Astrocyte (in vitro differentiated cells and primary cell): ENCODE measurements around the gene SMPDL3A. TPM values are rescaled to one million over a fixed set of nuclear protein-coding genes. Genes with fewer than 3 reads are reported as not detected.

Experiments used
- DNase-seq: peaks from one replicate; pipeline ENCODE4 v3.0.0-alpha.2; 2010; ENCODE audit warnings: low read depth
- FAIRE-seq: peaks from 2 replicates; lab custom pipeline; 2011; peaks lifted over from hg19 to GRCh38; lab: Jason Lieb, UNC
- H2AFZ ChIP-seq: 2 replicates; pipeline ENCODE4 v1.6.0; 2012; ENCODE audit warnings: low read depth, low read length, inconsistent platforms
- H3K27ac ChIP-seq: 2 replicates; pipeline ENCODE4 v1.5.1; 2011; ENCODE audit warnings: low read depth, low read length, inconsistent platforms
- H3K27me3 ChIP-seq: 2 replicates; pipeline ENCODE4 v1.6.0; 2011; ENCODE audit warnings: low read length, inconsistent platforms; ENCODE audit not compliant: insufficient read depth
- H3K36me3 ChIP-seq: 2 replicates; pipeline ENCODE4 v1.5.1; 2011; ENCODE audit warnings: low read length, inconsistent platforms; ENCODE audit not compliant: insufficient read depth
- H3K4me1 ChIP-seq: 2 replicates; pipeline ENCODE4 v1.5.1; 2011; ENCODE audit warnings: low read length, inconsistent platforms; ENCODE audit not compliant: insufficient read depth
- H3K4me2 ChIP-seq: 2 replicates; pipeline ENCODE4 v1.6.0; 2012; ENCODE audit warnings: low read length, inconsistent platforms
- H3K4me3 ChIP-seq: 2 replicates; pipeline ENCODE4 v1.5.1; 2011; ENCODE audit warnings: low read depth, mild to moderate bottlenecking, low read length, inconsistent platforms; ENCODE audit not compliant: insufficient read depth
- H3K79me2 ChIP-seq: 2 replicates; pipeline ENCODE4 v1.6.0; 2012; ENCODE audit warnings: mild to moderate bottlenecking, low read length, inconsistent platforms; ENCODE audit not compliant: insufficient read depth
- H3K9ac ChIP-seq: 2 replicates; pipeline ENCODE4 v1.6.0; 2012; ENCODE audit warnings: mild to moderate bottlenecking, low read length, inconsistent platforms
- H3K9me3 ChIP-seq: 2 replicates; pipeline ENCODE4 v1.5.1; 2012; ENCODE audit warnings: low read depth, mild to moderate bottlenecking, low read length, inconsistent platforms; ENCODE audit not compliant: insufficient read depth
- H4K20me1 ChIP-seq: 2 replicates; pipeline ENCODE4 v1.6.0; 2012; ENCODE audit warnings: low read length, inconsistent platforms; ENCODE audit not compliant: insufficient read depth
- H3K27ac Mint-ChIP-seq: one replicate; pipeline ENCODE4 v1.8.0; 2021; ENCODE audit warnings: mild to moderate bottlenecking, mixed read lengths; ENCODE audit not compliant: unreplicated experiment
- H3K27me3 Mint-ChIP-seq: one replicate; pipeline ENCODE4 v1.8.0; 2021; ENCODE audit warnings: low read depth, mixed read lengths; ENCODE audit not compliant: unreplicated experiment
- H3K36me3 Mint-ChIP-seq: one replicate; pipeline ENCODE4 v1.8.0; 2021; ENCODE audit warnings: low read depth, mixed read lengths; ENCODE audit not compliant: unreplicated experiment
- H3K4me1 Mint-ChIP-seq: one replicate; pipeline ENCODE4 v1.8.0; 2021; ENCODE audit warnings: low read depth, mixed read lengths; ENCODE audit not compliant: unreplicated experiment
- H3K4me3 Mint-ChIP-seq: one replicate; pipeline ENCODE4 v1.8.0; 2021; ENCODE audit warnings: mild to moderate bottlenecking, moderate library complexity, mixed read lengths; ENCODE audit not compliant: unreplicated experiment
- H3K9me3 Mint-ChIP-seq: one replicate; pipeline ENCODE4 v1.8.0; 2021; ENCODE audit warnings: mild to moderate bottlenecking, mixed read lengths; ENCODE audit not compliant: unreplicated experiment
- EZH2 ChIP-seq: IDR thresholded peaks from 2 replicates; pipeline ENCODE4 v1.6.1; 2012; ENCODE audit warnings: mild to moderate bottlenecking, low read length, inconsistent platforms; ENCODE audit not compliant: insufficient read depth
- total RNA-seq: library from RNA; stranded (reverse); gene quantifications from 2 replicates; pipeline ENCODE4 v1.2.1, GENCODE V29; 2021
- TF ChIP-seq, protein P1 (sequence below): IDR thresholded peaks from 2 replicates; pipeline ENCODE4 v1.5.1; 2011; ENCODE audit warnings: low read depth, mild to moderate bottlenecking, inconsistent platforms, low read length, moderate library complexity; ENCODE audit not compliant: insufficient read depth

The SMPDL3A gene
- total RNA-seq, 1 donor from 2014 or later = 7.3 TPM

GRCh38 chr6:122770835-122771601, 18.0 kb upstream of the SMPDL3A start:
- no peak overlapping the region for H3K9ac ChIP-seq
- no peaks in the 10 kb centered on the region for H3K4me1 Mint-ChIP-seq
- H3K4me3 Mint-ChIP-seq = no peak overlapping the region
- no peak for TF ChIP-seq EZH2
- TF ChIP-seq, protein P1, sequence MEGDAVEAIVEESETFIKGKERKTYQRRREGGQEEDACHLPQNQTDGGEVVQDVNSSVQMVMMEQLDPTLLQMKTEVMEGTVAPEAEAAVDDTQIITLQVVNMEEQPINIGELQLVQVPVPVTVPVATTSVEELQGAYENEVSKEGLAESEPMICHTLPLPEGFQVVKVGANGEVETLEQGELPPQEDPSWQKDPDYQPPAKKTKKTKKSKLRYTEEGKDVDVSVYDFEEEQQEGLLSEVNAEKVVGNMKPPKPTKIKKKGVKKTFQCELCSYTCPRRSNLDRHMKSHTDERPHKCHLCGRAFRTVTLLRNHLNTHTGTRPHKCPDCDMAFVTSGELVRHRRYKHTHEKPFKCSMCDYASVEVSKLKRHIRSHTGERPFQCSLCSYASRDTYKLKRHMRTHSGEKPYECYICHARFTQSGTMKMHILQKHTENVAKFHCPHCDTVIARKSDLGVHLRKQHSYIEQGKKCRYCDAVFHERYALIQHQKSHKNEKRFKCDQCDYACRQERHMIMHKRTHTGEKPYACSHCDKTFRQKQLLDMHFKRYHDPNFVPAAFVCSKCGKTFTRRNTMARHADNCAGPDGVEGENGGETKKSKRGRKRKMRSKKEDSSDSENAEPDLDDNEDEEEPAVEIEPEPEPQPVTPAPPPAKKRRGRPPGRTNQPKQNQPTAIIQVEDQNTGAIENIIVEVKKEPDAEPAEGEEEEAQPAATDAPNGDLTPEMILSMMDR = no peak
- H3K36me3 ChIP-seq = no peaks in the 10 kb centered on the region
- H3K36me3 Mint-ChIP-seq = no peaks in the 10 kb centered on the region
- DNase-seq (no peak), FAIRE-seq (no peak)
- no peak overlapping the region for H3K4me3 ChIP-seq
- H4K20me1 ChIP-seq = no peaks in the 10 kb centered on the region
- no peaks in the 10 kb centered on the region for H3K4me1 ChIP-seq
- no peak overlapping the region for H3K27ac ChIP-seq
- H3K4me2 ChIP-seq = no peak overlapping the region
- H3K27me3 ChIP-seq = no peaks in the 10 kb centered on the region
- H3K79me2 ChIP-seq = no peaks in the 10 kb centered on the region
- no peak overlapping the region for H3K27ac Mint-ChIP-seq
- H3K9me3 Mint-ChIP-seq = no peaks in the 10 kb centered on the region
- no peaks in the 10 kb centered on the region for H3K9me3 ChIP-seq
- H2AFZ ChIP-seq = no peak overlapping the region
- no peaks in the 10 kb centered on the region for H3K27me3 Mint-ChIP-seq

- Histone ChIP-seq H3K79me2 (no peaks in the 10 kb centered on the region), H3K27ac (no peak overlapping the region), H3K9me3 (no peaks in the 10 kb centered on the region), H3K4me3 (no peak overlapping the region), H3K27me3 (no peaks in the 10 kb centered on the region), H3K4me1 (no peaks in the 10 kb centered on the region), H2AFZ (no peak overlapping the region), H3K36me3 (no peaks in the 10 kb centered on the region), H4K20me1 (no peaks in the 10 kb centered on the region), H3K4me2 (no peak overlapping the region), H3K9ac (no peak overlapping the region)
- Mint-ChIP-seq H3K9me3 (no peaks in the 10 kb centered on the region), H3K4me1 (no peaks in the 10 kb centered on the region), H3K36me3 (no peaks in the 10 kb centered on the region), H3K27me3 (no peaks in the 10 kb centered on the region), H3K4me3 (no peak overlapping the region), H3K27ac (no peak overlapping the region)
- no peak for DNase-seq
- TF ChIP-seq, protein P1 = no peak
- no peak for TF ChIP-seq EZH2
- FAIRE-seq = no peak
These were observed 16.2 kb upstream of the SMPDL3A start for GRCh38 chr6:122772724-122773415.
